ENCODE measurements around the gene LPP. TPM values are rescaled to one million over a fixed set of nuclear protein-coding genes. Genes with fewer than 3 reads are reported as not detected.

Gene LPP
- total RNA-seq, 1 donor from 2014 or later = 14.2 TPM

GRCh38 chr3:188496390-188496789 lies 342.4 kb downstream of the LPP start:
- Histone ChIP-seq H3K36me3 (ENCODE audit: control insufficient read depth, insufficient read depth, low read length) (no peaks in the 10 kb centered on the region), H3K4me3 (ENCODE audit: low read depth, low read length) (no peak overlapping the region), H3K27me3 (ENCODE audit: control insufficient read depth, insufficient read depth, low read length) (no peaks in the 10 kb centered on the region)
- DNase-seq (ENCODE audit: low read depth) (no peak), FAIRE-seq (no peak)
- TF ChIP-seq CTCF (IDR thresholded peaks at IDR 0.05; ENCODE audit: insufficient read depth, low read length, severe bottlenecking) = no peak

DNA sequence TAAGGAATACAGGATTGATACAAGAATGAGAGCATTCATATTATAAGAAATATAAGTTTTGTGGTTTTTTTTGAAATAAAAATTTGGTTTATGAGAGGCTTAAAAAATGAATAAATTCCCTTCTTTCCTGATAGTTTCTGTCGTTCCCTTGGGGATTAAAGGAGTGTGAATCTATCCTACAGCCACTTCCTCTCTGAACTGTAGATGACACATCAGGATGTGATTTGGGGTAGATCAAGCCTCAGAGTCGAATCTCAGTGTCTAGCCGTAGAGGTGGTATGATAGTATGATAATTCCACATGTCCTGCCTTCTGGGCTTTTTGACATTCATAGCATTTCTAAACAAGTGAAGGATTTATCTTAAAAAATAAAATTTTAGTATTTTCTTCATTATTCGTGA lies 343.1 kb downstream of the LPP start:
- no peak overlapping the region for H3K4me3 ChIP-seq (ENCODE audit: low read depth, low read length)
- no peaks in the 10 kb centered on the region for H3K27me3 ChIP-seq (ENCODE audit: control insufficient read depth, insufficient read depth, low read length)
- FAIRE-seq = no peak
- DNase-seq (ENCODE audit: low read depth) = no peak
- no peak for TF ChIP-seq CTCF (IDR thresholded peaks at IDR 0.05; ENCODE audit: insufficient read depth, low read length, severe bottlenecking)
- H3K36me3 ChIP-seq (ENCODE audit: control insufficient read depth, insufficient read depth, low read length) = no peaks in the 10 kb centered on the region

GRCh38 chr3:188503647-188504046 lies 349.7 kb downstream of the LPP start:
- H3K36me3 ChIP-seq (ENCODE audit: control insufficient read depth, insufficient read depth, low read length) = no peaks in the 10 kb centered on the region
- no peak for FAIRE-seq
- no peaks in the 10 kb centered on the region for H3K27me3 ChIP-seq (ENCODE audit: control insufficient read depth, insufficient read depth, low read length)
- DNase-seq (ENCODE audit: low read depth) = no peak
- H3K4me3 ChIP-seq (ENCODE audit: low read depth, low read length) = no peak overlapping the region
- no peak for TF ChIP-seq CTCF (IDR thresholded peaks at IDR 0.05; ENCODE audit: insufficient read depth, low read length, severe bottlenecking)

DNA sequence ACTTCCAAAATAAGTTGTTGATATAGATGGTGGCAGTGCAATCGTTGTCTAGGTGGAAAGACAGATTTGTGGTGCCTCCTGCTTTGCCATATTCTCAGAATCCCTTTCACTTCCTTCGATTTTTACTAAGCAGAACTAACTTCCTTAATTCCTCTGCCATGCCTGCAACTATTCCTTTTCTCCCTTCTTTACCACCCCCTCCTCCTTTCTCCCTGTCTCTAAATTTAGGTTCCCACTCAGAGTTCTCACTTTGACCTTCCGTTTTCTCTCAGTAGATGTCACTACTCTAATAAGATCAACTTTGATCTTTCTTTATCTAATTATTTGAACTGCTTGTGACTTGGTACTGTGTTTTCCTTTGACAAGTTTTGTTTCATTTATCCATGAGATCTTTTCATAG lies 351.2 kb downstream of the LPP start:
- no peaks in the 10 kb centered on the region for H3K27me3 ChIP-seq (ENCODE audit: control insufficient read depth, insufficient read depth, low read length)
- no peak for TF ChIP-seq CTCF (IDR thresholded peaks at IDR 0.05; ENCODE audit: insufficient read depth, low read length, severe bottlenecking)
- H3K4me3 ChIP-seq (ENCODE audit: low read depth, low read length) = no peak overlapping the region
- FAIRE-seq (no peak), DNase-seq (ENCODE audit: low read depth) (no peak)
- H3K36me3 ChIP-seq (ENCODE audit: control insufficient read depth, insufficient read depth, low read length) = no peaks in the 10 kb centered on the region

GRCh38 chr3:188505911-188506310 lies 352.0 kb downstream of the LPP start:
- H3K27me3 ChIP-seq (ENCODE audit: control insufficient read depth, insufficient read depth, low read length) = no peaks in the 10 kb centered on the region
- FAIRE-seq = no peak
- no peak for TF ChIP-seq CTCF (IDR thresholded peaks at IDR 0.05; ENCODE audit: insufficient read depth, low read length, severe bottlenecking)
- no peaks in the 10 kb centered on the region for H3K36me3 ChIP-seq (ENCODE audit: control insufficient read depth, insufficient read depth, low read length)
- DNase-seq (ENCODE audit: low read depth) = no peak
- no peak overlapping the region for H3K4me3 ChIP-seq (ENCODE audit: low read depth, low read length)

- FAIRE-seq = no peak
- Histone ChIP-seq H3K36me3 (ENCODE audit: control insufficient read depth, insufficient read depth, low read length) (no peaks in the 10 kb centered on the region), H3K4me3 (ENCODE audit: low read depth, low read length) (no peak overlapping the region), H3K27me3 (ENCODE audit: control insufficient read depth, insufficient read depth, low read length) (no peaks in the 10 kb centered on the region)
- no peak for TF ChIP-seq CTCF (IDR thresholded peaks at IDR 0.05; ENCODE audit: insufficient read depth, low read length, severe bottlenecking)
- DNase-seq (ENCODE audit: low read depth) = no peak
These were observed 352.5 kb downstream of the LPP start for GRCh38 chr3:188506446-188506845.
